Measurements from ENCODE around the gene FAM163B. TPM values are rescaled to one million over a fixed set of nuclear protein-coding genes. Genes with fewer than 3 reads are reported as not detected.

Gene FAM163B
- polyA plus RNA-seq, 1 of the 3 experiments (the other 2 are of a cell fraction) = 0.05 TPM

- CTCF ChIA-PET = interaction anchor here (0.8 to 9.1 kb wide), 6 partner anchors 15 to 110 kb away, joined by 3 to 102 read pairs (median 4); partner anchors contain the start of genes ADAMTSL2 and FAM163B
- POLR2A ChIA-PET = interaction anchor here (1.0 to 1.2 kb wide), 2 partner anchors 11 to 72 kb away, joined by 3 read pairs; no protein-coding TSS in a partner anchor
- 61% methylated on average over 13 of the region's 20 CpGs for WGBS (ENCODE audit: low lambda C conversion rate)
These were observed 18.8 kb downstream of the FAM163B start for GRCh38 chr9:133590231-133590855.

More at GRCh38 chr9:133590231-133590855, 18.8 kb downstream of the FAM163B start:
- Histone ChIP-seq H3K27me3 (ENCODE audit: insufficient read depth) (peaks cover 17% of the 10 kb centered on the region), H2AFZ (ENCODE audit: low read depth) (no peak overlapping the region), H3F3A (replicated peaks; ENCODE audit: insufficient read depth) (no peaks in the 10 kb centered on the region), H3K4me1 (ENCODE audit: control insufficient read depth in 1 of 2, insufficient read depth in 2 of 2, low read depth in 1 of 2, low read length in 1 of 2) (peaks cover 0 to 62% of the 10 kb centered on the region in 2 experiments; a peak in 3 of 4 replicates), H3K9me2 (no peaks in the 10 kb centered on the region), H4K20me1 (ENCODE audit: insufficient read depth) (no peaks in the 10 kb centered on the region), H3K4me2 (no peak overlapping the region), H3K36me3 (replicated peaks in 1 of 2; ENCODE audit: control insufficient read depth in 1 of 2, insufficient read depth in 2 of 2, low read length in 1 of 2) (no peaks in the 10 kb centered on the region), H3K27ac (ENCODE audit: low read depth in 2 of 2, low read length in 1 of 2) (peak overlapping the region in 1 of 2 experiments; percentile 72; a peak in 2 of 4 replicates), H3K4me3 (ENCODE audit: low read depth in 2 of 2, low read length in 1 of 2) (no peak overlapping the region), H3K79me2 (ENCODE audit: insufficient read depth) (no peaks in the 10 kb centered on the region), H3K9me3 (no peaks in the 10 kb centered on the region), H3K9ac (no peak overlapping the region)
- TF ChIP-seq, protein P1, sequence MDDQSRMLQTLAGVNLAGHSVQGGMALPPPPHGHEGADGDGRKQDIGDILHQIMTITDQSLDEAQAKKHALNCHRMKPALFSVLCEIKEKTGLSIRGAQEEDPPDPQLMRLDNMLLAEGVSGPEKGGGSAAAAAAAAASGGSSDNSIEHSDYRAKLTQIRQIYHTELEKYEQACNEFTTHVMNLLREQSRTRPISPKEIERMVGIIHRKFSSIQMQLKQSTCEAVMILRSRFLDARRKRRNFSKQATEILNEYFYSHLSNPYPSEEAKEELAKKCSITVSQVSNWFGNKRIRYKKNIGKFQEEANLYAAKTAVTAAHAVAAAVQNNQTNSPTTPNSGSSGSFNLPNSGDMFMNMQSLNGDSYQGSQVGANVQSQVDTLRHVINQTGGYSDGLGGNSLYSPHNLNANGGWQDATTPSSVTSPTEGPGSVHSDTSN (IDR thresholded peaks at IDR 0.05) = no peak
- TF ChIP-seq, protein P2, sequence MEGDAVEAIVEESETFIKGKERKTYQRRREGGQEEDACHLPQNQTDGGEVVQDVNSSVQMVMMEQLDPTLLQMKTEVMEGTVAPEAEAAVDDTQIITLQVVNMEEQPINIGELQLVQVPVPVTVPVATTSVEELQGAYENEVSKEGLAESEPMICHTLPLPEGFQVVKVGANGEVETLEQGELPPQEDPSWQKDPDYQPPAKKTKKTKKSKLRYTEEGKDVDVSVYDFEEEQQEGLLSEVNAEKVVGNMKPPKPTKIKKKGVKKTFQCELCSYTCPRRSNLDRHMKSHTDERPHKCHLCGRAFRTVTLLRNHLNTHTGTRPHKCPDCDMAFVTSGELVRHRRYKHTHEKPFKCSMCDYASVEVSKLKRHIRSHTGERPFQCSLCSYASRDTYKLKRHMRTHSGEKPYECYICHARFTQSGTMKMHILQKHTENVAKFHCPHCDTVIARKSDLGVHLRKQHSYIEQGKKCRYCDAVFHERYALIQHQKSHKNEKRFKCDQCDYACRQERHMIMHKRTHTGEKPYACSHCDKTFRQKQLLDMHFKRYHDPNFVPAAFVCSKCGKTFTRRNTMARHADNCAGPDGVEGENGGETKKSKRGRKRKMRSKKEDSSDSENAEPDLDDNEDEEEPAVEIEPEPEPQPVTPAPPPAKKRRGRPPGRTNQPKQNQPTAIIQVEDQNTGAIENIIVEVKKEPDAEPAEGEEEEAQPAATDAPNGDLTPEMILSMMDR (IDR thresholded peaks at IDR 0.05) = no peak
- no peak for TF ChIP-seq TEAD4 (IDR thresholded peaks at IDR 0.05; ENCODE audit: borderline replicate concordance, insufficient read depth)
- TF ChIP-seq RCOR1 (IDR thresholded peaks at IDR 0.05; ENCODE audit: low read length) = no peak
- TF ChIP-seq REST (IDR thresholded peaks at IDR 0.05; ENCODE audit: low read depth, low read length) = no peak
- TF ChIP-seq USF2 (IDR thresholded peaks at IDR 0.05; ENCODE audit: borderline replicate concordance, low read depth, low read length) = no peak
- TF ChIP-seq GATA2 (CRISPR knock-in tag; IDR thresholded peaks at IDR 0.05) = no peak
- TF ChIP-seq FOXJ3 (CRISPR knock-in tag; IDR thresholded peaks at IDR 0.05) = no peak
- no peak for TF ChIP-seq SIN3A (IDR thresholded peaks at IDR 0.05; ENCODE audit: borderline replicate concordance, low read depth, low read length)
- TF ChIP-seq GABPA (IDR thresholded peaks at IDR 0.05; ENCODE audit: low read depth) = no peak
- TF ChIP-seq RFX5 (IDR thresholded peaks at IDR 0.05; ENCODE audit: low read length) = no peak
- TF ChIP-seq FOSL2 (IDR thresholded peaks at IDR 0.05; ENCODE audit: borderline replicate concordance, low read depth) = no peak
- TF ChIP-seq EP300 (IDR thresholded peaks at IDR 0.05; ENCODE audit: borderline replicate concordance in 1 of 2, low read depth in 1 of 2, low read length in 1 of 2) = no peak
- TF ChIP-seq MEF2A (IDR thresholded peaks at IDR 0.05; ENCODE audit: borderline replicate concordance, low read depth) = no peak
- no peak for TF ChIP-seq MAX (IDR thresholded peaks at IDR 0.05; ENCODE audit: low read depth)
- TF ChIP-seq RXRA (IDR thresholded peaks at IDR 0.05; ENCODE audit: borderline replicate concordance, low read depth) = no peak
- TF ChIP-seq RAD21 (IDR thresholded peaks at IDR 0.05; ENCODE audit: low read length) = no peak
- no peak for DNase-seq

Measured in SK-N-SH (cell line).